Measurements from ENCODE around the gene SLC10A4. TPM values are rescaled to one million over a fixed set of nuclear protein-coding genes. Genes with fewer than 3 reads are reported as not detected.

Gene SLC10A4
- total RNA-seq, 1 experiment from 2014 or later: 1.7 TPM

GRCh38 chr4:48484494-48485168 lies 1.5 kb downstream of the SLC10A4 start:
- intact Hi-C loops (cut with micrococcal nuclease; ENCODE audit: unreplicated experiment): loop anchor here (10.0 kb wide), 1 partner anchor 170 kb away; no protein-coding TSS in a partner anchor
- no peak for TF ChIP-seq CTCF (IDR thresholded peaks at IDR 0.05; ENCODE audit: insufficient read depth in 1 of 2, low read depth in 1 of 2, low read length in 1 of 2, severe bottlenecking in 1 of 2, unreplicated experiment in 1 of 2)
- DNase-seq: no peak
- no peaks in the 10 kb centered on the region for H3K9me3 Mint-ChIP-seq (ENCODE audit: unreplicated experiment)
- Histone ChIP-seq H3K4me3 (ENCODE audit: low read depth, low read length) (no peak overlapping the region), H3K36me3 (ENCODE audit: control insufficient read depth, insufficient read depth, low read length) (no peaks in the 10 kb centered on the region), H3K27me3 (replicated peaks; ENCODE audit: control insufficient read depth, insufficient read depth, low read length) (no peaks in the 10 kb centered on the region), H3K4me1 (no peaks in the 10 kb centered on the region), H3K9me3 (no peaks in the 10 kb centered on the region)
- ChIA-PET POLR2A (no interaction called here), CTCF (no interaction called here)
- no peaks in the 10 kb centered on the region for H3K4me1 Mint-ChIP-seq (ENCODE audit: low read depth, unreplicated experiment)
- no peak overlapping the region for H3K27ac Mint-ChIP-seq (ENCODE audit: unreplicated experiment)
- H3K27me3 Mint-ChIP-seq (ENCODE audit: insufficient read depth, unreplicated experiment): no peaks in the 10 kb centered on the region
- no peaks in the 10 kb centered on the region for H3K36me3 Mint-ChIP-seq (ENCODE audit: insufficient read depth, unreplicated experiment)
- H3K4me3 Mint-ChIP-seq (ENCODE audit: unreplicated experiment): peak overlapping the region; percentile 70
- no TSS peak for BruUV-seq (replicated peaks)

DNA sequence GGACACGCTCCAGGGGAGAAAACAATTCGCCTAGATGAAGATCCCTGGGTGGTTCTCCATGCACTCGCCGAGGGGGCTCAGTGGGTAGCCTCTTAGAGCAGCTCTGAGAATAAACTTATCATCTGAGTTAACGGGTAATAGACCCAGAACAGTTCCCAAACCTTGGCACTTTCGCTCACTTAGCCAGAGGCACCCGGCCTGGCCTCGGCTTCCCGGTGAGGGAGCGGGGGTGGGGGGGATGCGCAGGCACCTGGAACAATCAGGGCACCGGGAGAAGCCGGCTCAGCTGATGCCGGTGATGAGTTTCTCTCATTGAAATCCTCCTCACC lies 6.5 kb downstream of the SLC10A4 start:
- no peaks in the 10 kb centered on the region for H3K4me1 ChIP-seq
- no TSS peak for BruUV-seq (replicated peaks)
- H3K9me3 ChIP-seq: no peaks in the 10 kb centered on the region
- H3K9me3 Mint-ChIP-seq (ENCODE audit: unreplicated experiment): no peaks in the 10 kb centered on the region
- H3K27ac Mint-ChIP-seq (ENCODE audit: unreplicated experiment): no peak overlapping the region
- H3K36me3 Mint-ChIP-seq (ENCODE audit: insufficient read depth, unreplicated experiment): no peaks in the 10 kb centered on the region
- peak overlapping the region; percentile 37 for H3K4me3 ChIP-seq (ENCODE audit: low read depth, low read length)
- POLR2A ChIA-PET: no interaction called here
- H3K27me3 ChIP-seq (replicated peaks; ENCODE audit: control insufficient read depth, insufficient read depth, low read length): no peaks in the 10 kb centered on the region
- DNase-seq: no peak
- H3K4me1 Mint-ChIP-seq (ENCODE audit: low read depth, unreplicated experiment): no peaks in the 10 kb centered on the region
- no peaks in the 10 kb centered on the region for H3K27me3 Mint-ChIP-seq (ENCODE audit: insufficient read depth, unreplicated experiment)
- H3K36me3 ChIP-seq (ENCODE audit: control insufficient read depth, insufficient read depth, low read length): no peaks in the 10 kb centered on the region
- no peak for TF ChIP-seq CTCF (IDR thresholded peaks at IDR 0.05; ENCODE audit: insufficient read depth in 1 of 2, low read depth in 1 of 2, low read length in 1 of 2, severe bottlenecking in 1 of 2, unreplicated experiment in 1 of 2)
- CTCF ChIA-PET: no interaction called here
- peak overlapping the region; percentile 72 for H3K4me3 Mint-ChIP-seq (ENCODE audit: unreplicated experiment)
- intact Hi-C loops (cut with micrococcal nuclease; ENCODE audit: unreplicated experiment): loop anchor here (10.0 kb wide), 1 partner anchor 175 kb away; no protein-coding TSS in a partner anchor

GRCh38 chr4:48490012-48490679 lies 7.0 kb downstream of the SLC10A4 start, which contains the start of gene ZAR1:
TSS of gene ZAR1 (plus strand) at chr4:48490252. CDS start at chr4:48490292, 40 bp downstream.
- BruUV-seq (replicated peaks): no TSS peak
- intact Hi-C loops (cut with micrococcal nuclease; ENCODE audit: unreplicated experiment): no loop called here
- peak within 1 kb of the TSS; percentile 37 for H3K4me3 ChIP-seq (ENCODE audit: low read depth, low read length)
- H3K27me3 ChIP-seq (replicated peaks; ENCODE audit: control insufficient read depth, insufficient read depth, low read length): no peaks in the 10 kb centered on the region
- Mint-ChIP-seq H3K9me3 (ENCODE audit: unreplicated experiment) (no peaks in the 10 kb centered on the region), H3K27ac (ENCODE audit: unreplicated experiment) (no peak within 1 kb of the TSS), H3K4me3 (ENCODE audit: unreplicated experiment) (peak within 1 kb of the TSS; percentile 72), H3K4me1 (ENCODE audit: low read depth, unreplicated experiment) (no peaks in the 10 kb centered on the region), H3K27me3 (ENCODE audit: insufficient read depth, unreplicated experiment) (no peaks in the 10 kb centered on the region), H3K36me3 (ENCODE audit: insufficient read depth, unreplicated experiment) (no peaks in the 10 kb centered on the region)
- ChIA-PET CTCF (no interaction called here), POLR2A (no interaction called here)
- H3K4me1 ChIP-seq: no peaks in the 10 kb centered on the region
- no peaks in the 10 kb centered on the region for H3K36me3 ChIP-seq (ENCODE audit: control insufficient read depth, insufficient read depth, low read length)
- no peak for TF ChIP-seq CTCF (IDR thresholded peaks at IDR 0.05; ENCODE audit: insufficient read depth in 1 of 2, low read depth in 1 of 2, low read length in 1 of 2, severe bottlenecking in 1 of 2, unreplicated experiment in 1 of 2)
- H3K9me3 ChIP-seq: no peaks in the 10 kb centered on the region
- DNase-seq: no peak

All from Caco-2 (cell line).